Neural cell (in vitro differentiated cells): Measurements from ENCODE around the gene SUFU. TPM values are rescaled to one million over a fixed set of nuclear protein-coding genes. Genes with fewer than 3 reads are reported as not detected.

ENCODE experiments used
- H2AFZ ChIP-seq: fragments of 200-600, 300-800 bp; sonication (generic), shearing (Covaris generic); 2 replicates; pipeline ENCODE4 v1.6.0; 2014; ENCODE audit warnings: low read depth, mild to moderate bottlenecking, antibody characterized with exemption, low read length, moderate library complexity
- H3F3A ChIP-seq: fragments of 200-600 bp; shearing (Covaris generic); 2 replicates; pipeline ENCODE4 v1.6.1; 2016; ENCODE audit warnings: mild to moderate bottlenecking, moderate library complexity, mixed read lengths, antibody characterized with exemption, low read length; ENCODE audit not compliant: insufficient read depth, poor library complexity, severe bottlenecking
- H3K27ac ChIP-seq: fragments of 200-600, 300-800 bp; sonication (generic), shearing (Covaris generic); 2 replicates; pipeline ENCODE4 v1.5.1; 2014; ENCODE audit warnings: mild to moderate bottlenecking, low read length, moderate library complexity
- H3K27me3 ChIP-seq: fragments of 300-800, 200-600 bp; sonication (generic), shearing (Covaris generic); 2 replicates; pipeline ENCODE4 v1.6.0; 2014; ENCODE audit warnings: mild to moderate bottlenecking, low read depth, low read length, moderate library complexity; ENCODE audit not compliant: insufficient read depth
- H3K36me3 ChIP-seq: fragments of 300-800, 200-600 bp; sonication (generic), shearing (Covaris generic); 2 replicates; pipeline ENCODE4 v1.5.1; 2014; ENCODE audit warnings: mild to moderate bottlenecking, antibody characterized with exemption, low read length, moderate library complexity; ENCODE audit not compliant: insufficient read depth
- H3K4me2 ChIP-seq: fragments of 300-800, 200-600 bp; sonication (generic), shearing (Covaris generic); 2 replicates; pipeline ENCODE4 v1.6.0; 2014; ENCODE audit warnings: mild to moderate bottlenecking, low read length
- H3K4me3 ChIP-seq: fragments of 300-800, 200-600 bp; sonication (generic), shearing (Covaris generic); 2 replicates; pipeline ENCODE4 v1.5.1; 2014; ENCODE audit warnings: mild to moderate bottlenecking, low read length, moderate library complexity
- H3K79me2 ChIP-seq: fragments of 200-600 bp; shearing (Covaris generic); replicated peaks from 2 replicates; pipeline ENCODE4 v1.6.0; 2014; ENCODE audit warnings: mild to moderate bottlenecking, low read length, moderate library complexity; ENCODE audit not compliant: insufficient read depth
- H3K9ac ChIP-seq: fragments of 300-800, 200-600 bp; sonication (generic), shearing (Covaris generic); 2 replicates; pipeline ENCODE4 v1.6.1; 2016; ENCODE audit warnings: mild to moderate bottlenecking, low read length, mixed read lengths
- H3K9me2 ChIP-seq: fragments of 200-600 bp; shearing (Covaris generic); 2 replicates; pipeline ENCODE4 v1.6.1; 2016; ENCODE audit warnings: mild to moderate bottlenecking, low read length, mixed read lengths; ENCODE audit not compliant: insufficient read depth
- H3K9me3 ChIP-seq: fragments of 200-600, 300-800 bp; sonication (generic), shearing (Covaris generic); 2 replicates; pipeline ENCODE4 v1.6.1; 2016; ENCODE audit warnings: mild to moderate bottlenecking, mixed run types, low read length, moderate library complexity, mixed read lengths
- H4K20me1 ChIP-seq: fragments of 200-600 bp; shearing (Covaris generic); 2 replicates; pipeline ENCODE4 v1.6.1; 2016; ENCODE audit warnings: mild to moderate bottlenecking, mixed run types; ENCODE audit not compliant: insufficient read depth
- CTCF ChIP-seq: fragments of 450-650 bp; IDR thresholded peaks from 2 replicates; pipeline ENCODE4 v1.5.1; 2014; ENCODE audit warnings: antibody characterized with exemption, mild to moderate bottlenecking, moderate library complexity; ENCODE audit not compliant: poor library complexity, severe bottlenecking
- EP300 ChIP-seq: fragments of 450-650 bp; conservative IDR thresholded peaks from 2 replicates; pipeline ENCODE4 v1.6.1; 2014; ENCODE audit warnings: antibody characterized with exemption, mild to moderate bottlenecking, moderate library complexity; ENCODE audit not compliant: poor library complexity, severe bottlenecking
- EZH2 ChIP-seq: fragments of 200-600, 300-800 bp; shearing (Covaris generic), sonication (generic); IDR thresholded peaks from 2 replicates; pipeline ENCODE4 v1.6.1; 2014; ENCODE audit warnings: antibody characterized with exemption, low read length, borderline replicate concordance, mild to moderate bottlenecking; ENCODE audit not compliant: insufficient read depth, poor library complexity, severe bottlenecking
- MXI1 ChIP-seq: fragments of 450-650 bp; conservative IDR thresholded peaks from 2 replicates; pipeline ENCODE4 v1.6.1; 2014; ENCODE audit warnings: antibody characterized with exemption, mild to moderate bottlenecking; ENCODE audit not compliant: poor library complexity, severe bottlenecking
- POLR2AphosphoS5 ChIP-seq: IDR thresholded peaks from 2 replicates; pipeline ENCODE4 v1.6.1; 2012
- RAD21 ChIP-seq: fragments of 450-650 bp; conservative IDR thresholded peaks from 2 replicates; pipeline ENCODE4 v1.6.1; 2014; ENCODE audit warnings: antibody characterized with exemption, mild to moderate bottlenecking, moderate library complexity
- REST ChIP-seq: IDR thresholded peaks from 2 replicates; pipeline ENCODE4 v1.6.1; 2012; ENCODE audit warnings: borderline replicate concordance
- SMC3 ChIP-seq: fragments of 450-650 bp; conservative IDR thresholded peaks from 2 replicates; pipeline ENCODE4 v1.6.1; 2014; ENCODE audit warnings: antibody characterized with exemption, mild to moderate bottlenecking, moderate library complexity; ENCODE audit not compliant: poor library complexity
- TAF1 ChIP-seq: IDR thresholded peaks from 2 replicates; pipeline ENCODE4 v1.6.1; 2012; ENCODE audit warnings: low read depth
- polyA plus RNA-seq: library from polyadenylated mRNA; depleted of rRNA; stranded (reverse); fragments of >200 nt; gene quantifications from 2 replicates; pipeline ENCODE4 v1.2.3, GENCODE V29; 2014

SUFU gene
- polyA plus RNA-seq, 1 donor from 2014 or later, result 4.8 TPM

DNA sequence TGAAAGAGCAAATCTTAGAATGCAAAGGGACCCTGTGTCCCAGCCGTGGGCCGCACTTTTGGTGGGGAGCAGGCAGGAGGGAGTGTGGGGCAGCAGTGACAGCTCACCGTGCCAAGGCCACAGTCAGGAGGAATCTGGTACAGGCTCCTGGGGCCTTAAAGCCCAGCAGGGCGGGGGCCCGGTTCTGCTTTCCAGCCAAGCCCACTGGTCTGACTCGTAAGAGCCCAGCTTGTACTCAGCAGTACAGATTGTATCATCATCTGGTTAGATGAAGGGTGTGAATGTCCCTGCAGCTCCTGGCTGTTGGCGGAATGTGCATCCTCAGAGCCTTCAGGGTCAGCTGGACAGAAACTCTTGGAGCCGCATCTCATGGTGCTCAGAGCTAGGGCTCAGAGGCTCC is 110.0 kb downstream of the SUFU start:
- H3K27me3 ChIP-seq, result no peaks in the 10 kb centered on the region
- no peak overlapping the region for H2AFZ ChIP-seq
- no peaks in the 10 kb centered on the region for H3K36me3 ChIP-seq
- no peak overlapping the region for H3K27ac ChIP-seq
- H3K9ac ChIP-seq, result no peak overlapping the region
- no peak for TF ChIP-seq MXI1
- no peak for TF ChIP-seq CTCF
- no peak for TF ChIP-seq EP300
- no peak for TF ChIP-seq SMC3
- no peak for TF ChIP-seq TAF1
- TF ChIP-seq REST, result no peak
- TF ChIP-seq RAD21, result no peak
- TF ChIP-seq POLR2AphosphoS5, result no peak
- TF ChIP-seq EZH2, result no peak
- H3K9me3 ChIP-seq, result no peaks in the 10 kb centered on the region
- H3K4me3 ChIP-seq, result no peak overlapping the region
- no peak overlapping the region for H3K4me2 ChIP-seq
- H3F3A ChIP-seq, result no peaks in the 10 kb centered on the region
- no peaks in the 10 kb centered on the region for H3K79me2 ChIP-seq
- H3K9me2 ChIP-seq, result no peaks in the 10 kb centered on the region
- H4K20me1 ChIP-seq, result no peaks in the 10 kb centered on the region

GRCh38 chr10:102614888-102615287 is 111.1 kb downstream of the SUFU start:
- no peak overlapping the region for H2AFZ ChIP-seq
- no peak overlapping the region for H3K27ac ChIP-seq
- H3K4me3 ChIP-seq, result no peak overlapping the region
- H3K79me2 ChIP-seq, result no peaks in the 10 kb centered on the region
- no peaks in the 10 kb centered on the region for H3K36me3 ChIP-seq
- TF ChIP-seq REST (no peak), CTCF (no peak), RAD21 (no peak)
- H4K20me1 ChIP-seq, result no peaks in the 10 kb centered on the region
- no peaks in the 10 kb centered on the region for H3K9me3 ChIP-seq
- no peaks in the 10 kb centered on the region for H3K9me2 ChIP-seq
- H3K9ac ChIP-seq, result no peak overlapping the region
- no peaks in the 10 kb centered on the region for H3K27me3 ChIP-seq
- H3F3A ChIP-seq, result no peaks in the 10 kb centered on the region
- H3K4me2 ChIP-seq, result no peak overlapping the region
